Endothelial cell of umbilical vein (primary cell): ENCODE results near the gene IRF9.

Source experiments
- EZH2 ChIP-seq: IDR thresholded peaks from 2 replicates; pipeline ENCODE4 v1.6.1; 2012; ENCODE audit warnings: borderline replicate concordance, low read depth, mild to moderate bottlenecking, moderate library complexity, low read length, inconsistent platforms; ENCODE audit not compliant: severe bottlenecking
- FOS ChIP-seq: IDR thresholded peaks from 2 replicates; pipeline ENCODE4 v1.6.1; 2011; ENCODE audit warnings: mild to moderate bottlenecking, low read length, moderate library complexity, borderline replicate concordance; ENCODE audit not compliant: insufficient read depth
- GATA2 ChIP-seq: IDR thresholded peaks from 2 replicates; pipeline ENCODE4 v1.7.0; 2011; ENCODE audit warnings: low read depth, mild to moderate bottlenecking, moderate library complexity, mixed read lengths, low read length; ENCODE audit not compliant: insufficient read length, insufficient read depth
- JUN ChIP-seq: IDR thresholded peaks from 2 replicates; pipeline ENCODE4 v1.6.1; 2011; ENCODE audit warnings: borderline replicate concordance, low read depth; ENCODE audit not compliant: insufficient read length, insufficient read depth
- POLR2A ChIP-seq: IDR thresholded peaks from 2 replicates; pipeline ENCODE4 v1.6.1; 2012; ENCODE audit warnings: low read depth, mild to moderate bottlenecking, control low read depth, low read length
- TF ChIP-seq, protein P1 (sequence below), 2 donors: IDR thresholded peaks; 1 replicate in 1 of 2; 2 replicates in 1 of 2; pipeline ENCODE4 v1.5.1; 2011; ENCODE audit warnings: low read length in 2 of 2, mild to moderate bottlenecking in 2 of 2, moderate library complexity in 2 of 2, control low read depth in 1 of 2, inconsistent platforms in 1 of 2, low read depth in 1 of 2; ENCODE audit not compliant: insufficient read depth in 1 of 2; ENCODE audit errors: extremely low read depth in 1 of 2

DNA sequence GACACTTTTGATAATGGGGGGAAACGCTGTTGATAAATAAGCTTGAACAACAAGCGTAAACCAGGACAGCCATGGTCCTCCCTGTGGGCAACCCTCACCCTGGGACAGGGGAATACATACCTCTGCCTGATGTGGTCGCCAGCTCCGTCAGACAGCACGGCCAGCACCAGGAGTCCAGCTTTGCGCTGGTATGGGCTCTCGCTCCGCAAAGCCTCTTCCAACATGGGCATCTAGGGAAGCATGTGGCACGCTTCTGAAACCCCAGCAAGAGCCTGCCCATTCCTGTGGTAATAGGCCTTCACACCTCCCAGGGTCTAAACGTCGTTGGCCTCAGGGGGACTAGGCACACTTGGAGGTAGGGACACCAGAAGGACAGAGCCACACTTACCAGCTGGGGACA lies 24.7 kb downstream of the IRF9 start:
- TF ChIP-seq FOS (no peak), JUN (no peak), POLR2A (no peak), EZH2 (no peak), GATA2 (no peak)
- TF ChIP-seq, protein P1, sequence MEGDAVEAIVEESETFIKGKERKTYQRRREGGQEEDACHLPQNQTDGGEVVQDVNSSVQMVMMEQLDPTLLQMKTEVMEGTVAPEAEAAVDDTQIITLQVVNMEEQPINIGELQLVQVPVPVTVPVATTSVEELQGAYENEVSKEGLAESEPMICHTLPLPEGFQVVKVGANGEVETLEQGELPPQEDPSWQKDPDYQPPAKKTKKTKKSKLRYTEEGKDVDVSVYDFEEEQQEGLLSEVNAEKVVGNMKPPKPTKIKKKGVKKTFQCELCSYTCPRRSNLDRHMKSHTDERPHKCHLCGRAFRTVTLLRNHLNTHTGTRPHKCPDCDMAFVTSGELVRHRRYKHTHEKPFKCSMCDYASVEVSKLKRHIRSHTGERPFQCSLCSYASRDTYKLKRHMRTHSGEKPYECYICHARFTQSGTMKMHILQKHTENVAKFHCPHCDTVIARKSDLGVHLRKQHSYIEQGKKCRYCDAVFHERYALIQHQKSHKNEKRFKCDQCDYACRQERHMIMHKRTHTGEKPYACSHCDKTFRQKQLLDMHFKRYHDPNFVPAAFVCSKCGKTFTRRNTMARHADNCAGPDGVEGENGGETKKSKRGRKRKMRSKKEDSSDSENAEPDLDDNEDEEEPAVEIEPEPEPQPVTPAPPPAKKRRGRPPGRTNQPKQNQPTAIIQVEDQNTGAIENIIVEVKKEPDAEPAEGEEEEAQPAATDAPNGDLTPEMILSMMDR (IDR thresholded peaks at IDR 0.05; ENCODE audit: extremely low read depth in 1 of 2, insufficient read depth in 1 of 2, low read depth in 1 of 2, low read length in 2 of 2): no peak
